ENCODE measurements around the gene TBC1D22A.

TBC1D22A gene

DNA sequence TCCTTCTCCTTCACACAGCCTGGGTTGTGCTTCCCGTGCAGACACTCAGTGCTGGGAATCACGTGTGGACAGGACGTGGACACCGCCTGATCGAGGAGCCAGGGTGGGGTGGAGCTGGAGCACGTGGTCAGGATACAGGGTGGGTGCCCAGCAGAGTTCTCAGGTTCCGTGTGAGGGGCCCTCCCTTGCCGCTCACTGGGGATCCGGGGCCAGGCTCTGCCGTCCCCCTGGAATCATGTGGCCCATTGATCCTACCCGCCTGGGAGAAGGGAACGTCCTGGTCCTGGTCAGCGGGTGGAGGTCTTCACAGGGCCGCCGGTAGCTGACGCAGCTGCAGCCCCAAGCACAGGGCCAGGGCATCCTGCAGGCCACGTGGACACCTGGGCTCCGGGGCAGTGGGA is 397.7 kb downstream of the TBC1D22A start:
- Histone ChIP-seq H4K20me1 (ENCODE audit: insufficient read depth) (no peaks in the 10 kb centered on the region), H2AFZ (ENCODE audit: low read depth) (no peak overlapping the region), H3K79me2 (ENCODE audit: insufficient read depth, low read depth) (no peaks in the 10 kb centered on the region), H3K27ac (no peak overlapping the region), H3K4me1 (ENCODE audit: low read depth, poor library complexity, severe bottlenecking) (no peaks in the 10 kb centered on the region), H3K27me3 (ENCODE audit: insufficient read depth, low read depth) (no peaks in the 10 kb centered on the region), H3K4me2 (no peak overlapping the region), H3K4me3 (IDR thresholded peaks at IDR 0.05; ENCODE audit: insufficient read depth, low read depth, low read length) (no peak overlapping the region), H3K36me3 (ENCODE audit: insufficient read depth) (no peaks in the 10 kb centered on the region), H3K9ac (no peak overlapping the region)
- TF ChIP-seq, protein P1, sequence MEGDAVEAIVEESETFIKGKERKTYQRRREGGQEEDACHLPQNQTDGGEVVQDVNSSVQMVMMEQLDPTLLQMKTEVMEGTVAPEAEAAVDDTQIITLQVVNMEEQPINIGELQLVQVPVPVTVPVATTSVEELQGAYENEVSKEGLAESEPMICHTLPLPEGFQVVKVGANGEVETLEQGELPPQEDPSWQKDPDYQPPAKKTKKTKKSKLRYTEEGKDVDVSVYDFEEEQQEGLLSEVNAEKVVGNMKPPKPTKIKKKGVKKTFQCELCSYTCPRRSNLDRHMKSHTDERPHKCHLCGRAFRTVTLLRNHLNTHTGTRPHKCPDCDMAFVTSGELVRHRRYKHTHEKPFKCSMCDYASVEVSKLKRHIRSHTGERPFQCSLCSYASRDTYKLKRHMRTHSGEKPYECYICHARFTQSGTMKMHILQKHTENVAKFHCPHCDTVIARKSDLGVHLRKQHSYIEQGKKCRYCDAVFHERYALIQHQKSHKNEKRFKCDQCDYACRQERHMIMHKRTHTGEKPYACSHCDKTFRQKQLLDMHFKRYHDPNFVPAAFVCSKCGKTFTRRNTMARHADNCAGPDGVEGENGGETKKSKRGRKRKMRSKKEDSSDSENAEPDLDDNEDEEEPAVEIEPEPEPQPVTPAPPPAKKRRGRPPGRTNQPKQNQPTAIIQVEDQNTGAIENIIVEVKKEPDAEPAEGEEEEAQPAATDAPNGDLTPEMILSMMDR (conservative IDR thresholded peaks at IDR 0.05; ENCODE audit: low read depth, low read length): no peak

DNA sequence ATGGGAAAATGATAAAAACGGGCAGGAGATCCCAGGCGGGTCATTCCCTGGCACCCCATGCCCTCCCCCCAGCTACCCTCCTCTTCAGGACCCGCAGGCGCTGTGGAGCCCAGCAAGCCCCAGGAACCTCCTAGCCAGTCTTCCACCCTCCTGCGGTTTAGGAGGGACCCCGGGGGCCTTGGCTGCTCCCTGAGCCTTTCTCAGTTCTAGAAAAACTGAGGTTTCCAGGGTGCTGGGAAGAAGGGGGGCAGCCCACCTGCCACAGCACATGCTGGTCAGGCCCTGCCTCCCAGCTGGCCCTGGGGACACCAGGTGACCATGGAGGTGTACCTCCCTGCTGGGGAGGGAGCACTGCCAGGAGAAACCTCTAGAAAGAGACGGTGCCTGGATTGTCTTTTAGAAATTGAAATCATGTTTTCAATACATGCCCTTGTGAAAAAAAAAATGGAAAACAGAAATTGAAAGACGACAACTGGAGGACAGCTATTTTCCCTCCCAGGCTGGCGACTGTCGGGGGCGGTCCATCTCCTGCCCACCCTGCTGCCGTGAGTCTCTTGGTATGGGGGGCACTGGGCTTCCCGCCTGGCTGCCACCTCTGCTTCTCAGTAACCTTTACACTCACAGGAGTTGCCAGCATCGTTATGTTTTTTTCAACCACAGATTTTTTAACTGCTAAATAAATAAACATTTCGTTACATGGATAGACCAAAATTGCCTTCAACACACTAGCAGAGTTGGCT is 398.5 kb downstream of the TBC1D22A start:
- Histone ChIP-seq H3K27ac (no peak overlapping the region), H4K20me1 (ENCODE audit: insufficient read depth) (no peaks in the 10 kb centered on the region), H3K27me3 (ENCODE audit: insufficient read depth, low read depth) (no peaks in the 10 kb centered on the region), H3K4me3 (IDR thresholded peaks at IDR 0.05; ENCODE audit: insufficient read depth, low read depth, low read length) (no peak overlapping the region), H3K36me3 (ENCODE audit: insufficient read depth) (no peaks in the 10 kb centered on the region), H2AFZ (ENCODE audit: low read depth) (no peak overlapping the region), H3K4me1 (ENCODE audit: low read depth, poor library complexity, severe bottlenecking) (no peaks in the 10 kb centered on the region), H3K79me2 (ENCODE audit: insufficient read depth, low read depth) (no peaks in the 10 kb centered on the region), H3K9ac (no peak overlapping the region), H3K4me2 (no peak overlapping the region)
- TF ChIP-seq, protein P1 (conservative IDR thresholded peaks at IDR 0.05; ENCODE audit: low read depth, low read length): no peak

DNA sequence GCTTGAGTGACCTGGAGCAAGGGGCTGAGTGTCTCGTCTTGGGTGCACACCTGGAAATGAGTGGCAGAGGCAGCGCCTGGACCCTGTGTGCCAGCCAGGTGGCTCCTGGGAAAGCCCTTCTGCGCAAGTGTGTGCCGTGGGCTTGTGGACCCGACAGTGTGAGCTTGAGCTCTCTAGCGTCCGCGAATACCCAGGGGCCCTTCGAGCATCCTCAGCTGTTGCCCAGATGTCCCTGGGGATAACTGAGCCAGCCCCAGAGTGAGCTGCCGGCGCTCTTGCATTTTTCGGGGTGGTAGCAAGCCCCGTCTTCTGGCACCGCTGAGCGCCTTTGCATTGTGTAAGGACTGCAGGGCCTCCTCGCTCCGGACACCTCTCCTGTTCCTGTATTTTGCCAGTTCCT is 399.2 kb downstream of the TBC1D22A start:
- H3K27ac ChIP-seq: no peak overlapping the region
- no peak overlapping the region for H3K4me3 ChIP-seq (IDR thresholded peaks at IDR 0.05; ENCODE audit: insufficient read depth, low read depth, low read length)
- no peaks in the 10 kb centered on the region for H3K4me1 ChIP-seq (ENCODE audit: low read depth, poor library complexity, severe bottlenecking)
- no peaks in the 10 kb centered on the region for H3K36me3 ChIP-seq (ENCODE audit: insufficient read depth)
- H3K9ac ChIP-seq: no peak overlapping the region
- H3K79me2 ChIP-seq (ENCODE audit: insufficient read depth, low read depth): no peaks in the 10 kb centered on the region
- TF ChIP-seq, protein P1 (conservative IDR thresholded peaks at IDR 0.05; ENCODE audit: low read depth, low read length): no peak
- H2AFZ ChIP-seq (ENCODE audit: low read depth): no peak overlapping the region
- H4K20me1 ChIP-seq (ENCODE audit: insufficient read depth): no peaks in the 10 kb centered on the region
- no peaks in the 10 kb centered on the region for H3K27me3 ChIP-seq (ENCODE audit: insufficient read depth, low read depth)
- H3K4me2 ChIP-seq: no peak overlapping the region

DNA sequence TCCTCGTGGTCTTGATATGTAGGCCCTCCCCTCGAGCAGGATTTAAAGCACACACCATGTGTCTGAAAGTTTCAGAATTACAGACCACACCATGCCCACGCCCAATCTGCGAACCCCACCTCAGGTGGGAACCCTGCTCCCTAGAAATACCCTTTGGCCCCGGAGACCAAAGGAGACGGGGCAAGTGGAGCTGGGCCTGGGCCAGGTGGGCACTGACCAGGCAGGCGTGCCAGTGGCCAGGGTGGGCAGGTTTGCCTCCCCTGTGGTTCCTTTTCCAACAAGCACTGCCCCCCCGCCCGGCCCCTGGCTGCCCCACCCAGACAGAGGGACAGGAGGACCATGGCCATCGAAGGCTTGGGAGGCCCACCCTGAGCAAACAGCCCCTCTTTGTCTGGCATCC is 400.4 kb downstream of the TBC1D22A start:
- Histone ChIP-seq H3K27me3 (ENCODE audit: insufficient read depth, low read depth) (no peaks in the 10 kb centered on the region), H3K4me3 (IDR thresholded peaks at IDR 0.05; ENCODE audit: insufficient read depth, low read depth, low read length) (no peak overlapping the region), H4K20me1 (ENCODE audit: insufficient read depth) (no peaks in the 10 kb centered on the region), H2AFZ (ENCODE audit: low read depth) (no peak overlapping the region), H3K36me3 (ENCODE audit: insufficient read depth) (no peaks in the 10 kb centered on the region), H3K79me2 (ENCODE audit: insufficient read depth, low read depth) (no peaks in the 10 kb centered on the region), H3K4me2 (no peak overlapping the region), H3K4me1 (ENCODE audit: low read depth, poor library complexity, severe bottlenecking) (no peaks in the 10 kb centered on the region), H3K9ac (no peak overlapping the region), H3K27ac (no peak overlapping the region)
- TF ChIP-seq, protein P1 (conservative IDR thresholded peaks at IDR 0.05; ENCODE audit: low read depth, low read length): no peak
